AG09309 (cell line): ENCODE data around the gene MPRIP.

Experiments used
- DNase-seq: peaks from one replicate; pipeline ENCODE4 v3.0.0-alpha.2; 2010; ENCODE audit warnings: low read depth
- H3K4me3 ChIP-seq: 2 replicates; pipeline ENCODE4 v1.5.1; 2011; ENCODE audit warnings: mild to moderate bottlenecking, low read depth, low read length, moderate library complexity; ENCODE audit not compliant: control insufficient read depth
- CTCF ChIP-seq: IDR thresholded peaks from 2 replicates; pipeline ENCODE4 v1.5.1; 2011; ENCODE audit warnings: mild to moderate bottlenecking, low read depth, low read length, inconsistent platforms; ENCODE audit not compliant: insufficient read depth, control insufficient read depth; ENCODE audit errors: missing control alignments

Gene MPRIP

GRCh38 chr17:17220529-17220928 is 178.3 kb downstream of the MPRIP start:
- DNase-seq, result no peak

GRCh38 chr17:17221329-17221728 is 179.1 kb downstream of the MPRIP start:
- no peak for TF ChIP-seq CTCF
- DNase-seq, result no peak
- H3K4me3 ChIP-seq, result no peak overlapping the region

More at GRCh38 chr17:17220529-17220928, 178.3 kb downstream of the MPRIP start:
- no peak for TF ChIP-seq CTCF
- H3K4me3 ChIP-seq, result no peak overlapping the region

GRCh38 chr17:17223736-17224135 is 181.5 kb downstream of the MPRIP start:
- TF ChIP-seq CTCF, result no peak
- no peak overlapping the region for H3K4me3 ChIP-seq
- DNase-seq, result no peak

GRCh38 chr17:17224137-17224536 is 181.9 kb downstream of the MPRIP start:
- DNase-seq, result no peak
- H3K4me3 ChIP-seq, result no peak overlapping the region
- no peak for TF ChIP-seq CTCF

- H3K4me3 ChIP-seq, result no peak overlapping the region
- no peak for TF ChIP-seq CTCF
- no peak for DNase-seq
Observed at GRCh38 chr17:17225901-17226300, 183.6 kb downstream of the MPRIP start.

- no peak overlapping the region for H3K4me3 ChIP-seq
- no peak for DNase-seq
- TF ChIP-seq CTCF, result no peak
Observed at GRCh38 chr17:17226451-17227265, 184.4 kb downstream of the MPRIP start.
